Subcutaneous adipose tissue (tissue), 4 donors: Measurements from ENCODE around the gene FAM89A. TPM values are rescaled to one million over a fixed set of nuclear protein-coding genes. Genes with fewer than 3 reads are reported as not detected.

Experiments
- CTCF ChIP-seq: fragments of 450-650 bp; IDR thresholded peaks from one replicate; pipeline ENCODE4 v1.5.1; 2016; ENCODE audit warnings: low read depth, mild to moderate bottlenecking, control low read depth, antibody characterized with exemption, moderate library complexity
- total RNA-seq, 4 donors: library from RNA; depleted of rRNA; stranded (reverse); fragments of >200 nt; gene quantifications; one replicate each; pipeline ENCODE4 v1.1.0, GENCODE V29; 2016

Gene FAM89A
- total RNA-seq, 4 donors from 2014 or later = 69.5 to 222 (median 140) TPM

GRCh38 chr1:231074046-231074445 is 34.0 kb upstream of the FAM89A start:
- TF ChIP-seq CTCF = no peak

- TF ChIP-seq CTCF = no peak
These were observed 33.3 kb upstream of the FAM89A start for GRCh38 chr1:231073331-231073730.

- TF ChIP-seq CTCF = no peak
These were observed 32.5 kb upstream of the FAM89A start for GRCh38 chr1:231072502-231073094.

GRCh38 chr1:231072041-231072440 is 32.0 kb upstream of the FAM89A start:
- TF ChIP-seq CTCF = no peak

GRCh38 chr1:231070758-231071444 is 30.8 kb upstream of the FAM89A start:
- no peak for TF ChIP-seq CTCF

GRCh38 chr1:231069333-231069732 is 29.3 kb upstream of the FAM89A start:
- TF ChIP-seq CTCF = no peak

- no peak for TF ChIP-seq CTCF
These were observed 28.7 kb upstream of the FAM89A start for GRCh38 chr1:231068762-231069161.
